ENCODE measurements around the gene SUZ12.
"Not testable (repeated sequence)": the region's sequence is repeated elsewhere in the genome, so short reads cannot be mapped to it uniquely, and the experiment has no call there.

GRCh38 chr17:32027271-32027670 is 90.5 kb downstream of the SUZ12 start:
- TF ChIP-seq ZNF704 (tag by site-specific recombination; IDR thresholded peaks at IDR 0.05); KLF16 (tag by site-specific recombination; IDR thresholded peaks at IDR 0.05); ZNF530 (tag by site-specific recombination; IDR thresholded peaks at IDR 0.05; ENCODE audit: low read depth); SCRT2 (tag by site-specific recombination; IDR thresholded peaks at IDR 0.05); WT1 (tag by site-specific recombination; IDR thresholded peaks at IDR 0.05); ZNF549 (tag by site-specific recombination; IDR thresholded peaks at IDR 0.05): not testable (repeated sequence)
- TF ChIP-seq, protein P1, sequence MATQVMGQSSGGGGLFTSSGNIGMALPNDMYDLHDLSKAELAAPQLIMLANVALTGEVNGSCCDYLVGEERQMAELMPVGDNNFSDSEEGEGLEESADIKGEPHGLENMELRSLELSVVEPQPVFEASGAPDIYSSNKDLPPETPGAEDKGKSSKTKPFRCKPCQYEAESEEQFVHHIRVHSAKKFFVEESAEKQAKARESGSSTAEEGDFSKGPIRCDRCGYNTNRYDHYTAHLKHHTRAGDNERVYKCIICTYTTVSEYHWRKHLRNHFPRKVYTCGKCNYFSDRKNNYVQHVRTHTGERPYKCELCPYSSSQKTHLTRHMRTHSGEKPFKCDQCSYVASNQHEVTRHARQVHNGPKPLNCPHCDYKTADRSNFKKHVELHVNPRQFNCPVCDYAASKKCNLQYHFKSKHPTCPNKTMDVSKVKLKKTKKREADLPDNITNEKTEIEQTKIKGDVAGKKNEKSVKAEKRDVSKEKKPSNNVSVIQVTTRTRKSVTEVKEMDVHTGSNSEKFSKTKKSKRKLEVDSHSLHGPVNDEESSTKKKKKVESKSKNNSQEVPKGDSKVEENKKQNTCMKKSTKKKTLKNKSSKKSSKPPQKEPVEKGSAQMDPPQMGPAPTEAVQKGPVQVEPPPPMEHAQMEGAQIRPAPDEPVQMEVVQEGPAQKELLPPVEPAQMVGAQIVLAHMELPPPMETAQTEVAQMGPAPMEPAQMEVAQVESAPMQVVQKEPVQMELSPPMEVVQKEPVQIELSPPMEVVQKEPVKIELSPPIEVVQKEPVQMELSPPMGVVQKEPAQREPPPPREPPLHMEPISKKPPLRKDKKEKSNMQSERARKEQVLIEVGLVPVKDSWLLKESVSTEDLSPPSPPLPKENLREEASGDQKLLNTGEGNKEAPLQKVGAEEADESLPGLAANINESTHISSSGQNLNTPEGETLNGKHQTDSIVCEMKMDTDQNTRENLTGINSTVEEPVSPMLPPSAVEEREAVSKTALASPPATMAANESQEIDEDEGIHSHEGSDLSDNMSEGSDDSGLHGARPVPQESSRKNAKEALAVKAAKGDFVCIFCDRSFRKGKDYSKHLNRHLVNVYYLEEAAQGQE (tag by site-specific recombination; IDR thresholded peaks at IDR 0.05): not testable (repeated sequence)
